Stomach (tissue), 9 donors: ENCODE measurements around the gene SPINDOC. TPM values are rescaled to one million over a fixed set of nuclear protein-coding genes. Genes with fewer than 3 reads are reported as not detected.

Experiments
- DNase-seq, 2 donors: peaks; one replicate each; pipeline versions ENCODE4 v3.0.0 to v3.0.0-alpha.2; 2013 to 2019
- H3K27ac ChIP-seq, 5 donors: fragments of 200-600 bp in 4 of 5; sonication (generic) in 4 of 5; one replicate each; pipeline ENCODE4 v1.5.1; 2013 to 2019; ENCODE audit warnings: mild to moderate bottlenecking in 1 of 5, moderate library complexity in 1 of 5
- H3K27me3 ChIP-seq, 3 donors: fragments of 200-600 bp; sonication (generic); one replicate each; pipeline ENCODE4 v1.5.1; 2017 to 2019; ENCODE audit warnings: mixed run types in 1 of 3
- H3K36me3 ChIP-seq, 4 donors: fragments of 200-600 bp; sonication (generic); 1 replicate in 3 of 4; 2 replicates in 1 of 4; pipeline ENCODE4 v1.5.1; 2016 to 2019
- H3K4me1 ChIP-seq, 4 donors: fragments of 200-600 bp; sonication (generic); one replicate each; pipeline ENCODE4 v1.5.1; 2016 to 2019
- H3K4me3 ChIP-seq, 4 donors: fragments of 200-600 bp; sonication (generic) in 3 of 4; one replicate each; pipeline ENCODE4 v1.5.1; 2016 to 2019; ENCODE audit warnings: mild to moderate bottlenecking in 1 of 4
- H3K9me3 ChIP-seq, 4 donors: fragments of 200-600 bp; sonication (generic); one replicate each; pipeline ENCODE4 v1.5.1; 2016 to 2019
- EP300 ChIP-seq: sonication (generic); formaldehyde crosslinking; IDR thresholded peaks from one replicate; pipeline ENCODE4 v1.6.1; 2017; ENCODE audit warnings: antibody characterized with exemption
- POLR2A ChIP-seq, 4 donors: fragments of 450-650 bp; IDR thresholded peaks; one replicate each; pipeline ENCODE4 v1.6.1; 2016; ENCODE audit warnings: antibody characterized with exemption in 4 of 4, control low read depth in 2 of 4, mild to moderate bottlenecking in 1 of 4, moderate library complexity in 1 of 4
- POLR2AphosphoS5 ChIP-seq, 3 donors: sonication (generic); formaldehyde crosslinking; IDR thresholded peaks; one replicate each; pipeline ENCODE4 v1.6.1; 2016; ENCODE audit warnings: antibody characterized with exemption in 3 of 3
- WGBS, 5 donors: extraction: QIAGEN DNeasy Blood & Tissue Kit in 3 of 5; methylation state at CpG; one replicate each; pipeline versions ENCODE4 v1.1.5 to v1.1.7; 2013 to 2018; 5-methylcytosine and 5-hydroxymethylcytosine counted together
- intact Hi-C: fragments of 100-400 bp; cut with DNase I; formaldehyde crosslinking; loops from one replicate; pipeline ENCODE4 v1.15.1; 2023; ENCODE audit warnings: low total_unique reads
- polyA plus RNA-seq, 3 donors: library from polyadenylated mRNA; stranded (reverse); fragments of 200-250 nt; gene quantifications; one replicate each; pipeline ENCODE4 v1.2.3, GENCODE V29; 2013
- total RNA-seq, 5 donors: library from RNA; depleted of rRNA; stranded (reverse); fragments of >200 nt; gene quantifications; one replicate each; pipeline versions ENCODE4 v1.1.0 to v1.2.3, GENCODE V29; 2014 to 2016
- TF ChIP-seq, protein P1 (sequence below), 7 experiments: fragments of 450-650 bp in 4 of 7; fragments of 200-600 bp in 3 of 7; sonication (generic) in 3 of 7; IDR thresholded peaks; one replicate each; pipeline ENCODE4 v1.5.1; 2016 to 2019; ENCODE audit warnings: antibody characterized with exemption in 7 of 7, control low read depth in 2 of 7, mild to moderate bottlenecking in 1 of 7
- donor health status: healthy with polysubstance abuse.
- donor health status: Bipolar disorder and iron deficiency.
- donor health status: healthy.

Gene SPINDOC
- total and polyA plus RNA-seq, 8 donors = 0.45 to 13.6 (median 5.7) TPM

DNA sequence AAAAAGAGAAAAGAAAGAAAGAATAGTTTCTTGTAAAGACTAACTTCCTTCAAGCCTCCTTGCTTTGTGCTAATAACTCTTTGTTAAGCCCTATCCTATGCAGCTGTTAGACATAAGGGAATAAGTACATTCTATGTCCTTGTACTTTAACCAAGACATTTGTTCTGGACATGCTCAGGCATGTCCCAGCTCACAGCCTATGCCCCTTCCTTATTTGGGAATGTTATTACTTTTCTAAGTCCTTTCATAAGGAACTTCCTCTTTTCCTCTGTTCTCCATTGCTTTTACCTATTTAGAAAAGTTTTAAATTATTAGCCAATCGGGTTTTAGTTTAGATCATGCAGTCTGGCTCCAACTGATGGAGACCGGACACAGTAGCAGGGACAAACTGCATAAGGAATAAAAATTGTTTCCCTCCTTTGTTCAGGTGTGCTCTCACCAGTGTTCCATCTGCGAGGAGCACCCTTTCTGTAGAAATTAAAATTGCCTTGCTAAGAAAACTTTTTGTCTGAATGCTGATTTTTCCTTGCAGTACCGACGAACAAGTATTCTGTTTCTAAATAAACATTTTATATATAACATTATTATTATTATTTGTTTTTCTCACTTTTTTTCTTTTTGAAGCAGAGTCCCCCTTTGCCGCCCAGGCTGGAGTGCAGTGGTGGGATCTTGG lies 21.6 kb upstream of the SPINDOC start:
- H3K27me3 ChIP-seq = no peaks in the 10 kb centered on the region
- no peaks in the 10 kb centered on the region for H3K36me3 ChIP-seq
- TF ChIP-seq POLR2AphosphoS5 (IDR thresholded peaks at IDR 0.05) (no peak), POLR2A (IDR thresholded peaks at IDR 0.05) (no peak), EP300 (no peak)
- TF ChIP-seq, protein P1, sequence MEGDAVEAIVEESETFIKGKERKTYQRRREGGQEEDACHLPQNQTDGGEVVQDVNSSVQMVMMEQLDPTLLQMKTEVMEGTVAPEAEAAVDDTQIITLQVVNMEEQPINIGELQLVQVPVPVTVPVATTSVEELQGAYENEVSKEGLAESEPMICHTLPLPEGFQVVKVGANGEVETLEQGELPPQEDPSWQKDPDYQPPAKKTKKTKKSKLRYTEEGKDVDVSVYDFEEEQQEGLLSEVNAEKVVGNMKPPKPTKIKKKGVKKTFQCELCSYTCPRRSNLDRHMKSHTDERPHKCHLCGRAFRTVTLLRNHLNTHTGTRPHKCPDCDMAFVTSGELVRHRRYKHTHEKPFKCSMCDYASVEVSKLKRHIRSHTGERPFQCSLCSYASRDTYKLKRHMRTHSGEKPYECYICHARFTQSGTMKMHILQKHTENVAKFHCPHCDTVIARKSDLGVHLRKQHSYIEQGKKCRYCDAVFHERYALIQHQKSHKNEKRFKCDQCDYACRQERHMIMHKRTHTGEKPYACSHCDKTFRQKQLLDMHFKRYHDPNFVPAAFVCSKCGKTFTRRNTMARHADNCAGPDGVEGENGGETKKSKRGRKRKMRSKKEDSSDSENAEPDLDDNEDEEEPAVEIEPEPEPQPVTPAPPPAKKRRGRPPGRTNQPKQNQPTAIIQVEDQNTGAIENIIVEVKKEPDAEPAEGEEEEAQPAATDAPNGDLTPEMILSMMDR (IDR thresholded peaks at IDR 0.05) = no peak
- intact Hi-C loops = no loop called here
- H3K4me1 ChIP-seq = no peaks in the 10 kb centered on the region
- no peak overlapping the region for H3K27ac ChIP-seq
- WGBS, 5 donors = 85 to 98% (median 94%) methylated on average over 6 of the region's 6 CpGs
- H3K4me3 ChIP-seq = no peak overlapping the region
- peaks cover 0 to 20% (median 15%) of the 10 kb centered on the region in 4 donors for H3K9me3 ChIP-seq
- DNase-seq = no peak

DNA sequence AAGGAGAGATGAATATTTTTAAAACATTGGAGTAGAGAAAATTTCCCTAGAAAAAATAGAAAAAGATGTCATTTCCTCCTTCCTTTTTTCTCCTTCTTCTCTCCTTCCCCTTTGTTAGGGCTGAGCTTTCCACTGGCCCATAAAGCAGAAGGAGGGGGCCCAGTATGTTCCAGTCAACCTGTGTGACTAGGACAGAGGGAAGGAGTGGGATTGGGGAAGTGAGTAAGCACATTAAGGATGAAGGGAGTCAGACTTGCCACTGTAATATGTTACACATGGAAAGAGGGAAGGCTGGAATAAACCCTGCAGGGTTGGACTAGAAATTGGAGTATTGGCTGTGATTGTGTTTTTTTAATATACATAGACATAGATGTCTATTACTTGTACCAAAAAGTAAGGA lies 20.1 kb upstream of the SPINDOC start:
- no peak overlapping the region for H3K4me3 ChIP-seq
- H3K9me3 ChIP-seq = peaks cover 0 to 20% (median 15%) of the 10 kb centered on the region in 4 donors
- TF ChIP-seq, protein P1 (IDR thresholded peaks at IDR 0.05) = no peak
- TF ChIP-seq EP300 = no peak
- no peak for TF ChIP-seq POLR2AphosphoS5 (IDR thresholded peaks at IDR 0.05)
- TF ChIP-seq POLR2A (IDR thresholded peaks at IDR 0.05) = no peak
- no peak for DNase-seq
- no peaks in the 10 kb centered on the region for H3K27me3 ChIP-seq
- intact Hi-C loops = no loop called here
- no peaks in the 10 kb centered on the region for H3K36me3 ChIP-seq
- no peak overlapping the region for H3K27ac ChIP-seq
- no peaks in the 10 kb centered on the region for H3K4me1 ChIP-seq

DNA sequence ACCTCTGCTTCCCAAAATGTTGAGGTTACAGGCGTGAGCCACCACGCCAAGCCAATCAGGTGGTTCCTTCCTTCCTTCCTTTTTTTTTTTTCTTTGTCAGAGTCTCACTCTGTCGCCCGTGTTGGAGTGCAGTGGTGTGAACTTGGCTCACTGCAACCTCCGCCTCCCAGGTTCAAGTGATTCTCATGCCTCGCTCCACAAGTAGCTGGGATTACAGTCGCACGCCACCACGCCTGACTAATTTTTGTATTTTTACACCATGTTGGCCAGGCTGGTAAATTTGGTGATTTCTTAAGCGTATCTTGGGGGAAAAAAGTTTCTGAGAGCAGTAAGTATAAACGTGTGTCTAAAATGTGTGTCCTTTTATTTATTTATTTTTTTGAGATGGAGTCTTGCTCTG lies 18.2 kb upstream of the SPINDOC start:
- intact Hi-C loops = no loop called here
- H3K27ac ChIP-seq = no peak overlapping the region
- H3K4me1 ChIP-seq = no peaks in the 10 kb centered on the region
- no peaks in the 10 kb centered on the region for H3K36me3 ChIP-seq
- DNase-seq = no peak
- H3K9me3 ChIP-seq = peaks cover 0 to 20% (median 15%) of the 10 kb centered on the region in 4 donors
- WGBS, 5 donors = 77 to 83% (median 82%) methylated on average over 11 of the region's 11 CpGs
- no peaks in the 10 kb centered on the region for H3K27me3 ChIP-seq
- TF ChIP-seq EP300 (no peak), POLR2A (IDR thresholded peaks at IDR 0.05) (no peak), POLR2AphosphoS5 (IDR thresholded peaks at IDR 0.05) (no peak)
- TF ChIP-seq, protein P1 (IDR thresholded peaks at IDR 0.05) = no peak
- H3K4me3 ChIP-seq = no peak overlapping the region

DNA sequence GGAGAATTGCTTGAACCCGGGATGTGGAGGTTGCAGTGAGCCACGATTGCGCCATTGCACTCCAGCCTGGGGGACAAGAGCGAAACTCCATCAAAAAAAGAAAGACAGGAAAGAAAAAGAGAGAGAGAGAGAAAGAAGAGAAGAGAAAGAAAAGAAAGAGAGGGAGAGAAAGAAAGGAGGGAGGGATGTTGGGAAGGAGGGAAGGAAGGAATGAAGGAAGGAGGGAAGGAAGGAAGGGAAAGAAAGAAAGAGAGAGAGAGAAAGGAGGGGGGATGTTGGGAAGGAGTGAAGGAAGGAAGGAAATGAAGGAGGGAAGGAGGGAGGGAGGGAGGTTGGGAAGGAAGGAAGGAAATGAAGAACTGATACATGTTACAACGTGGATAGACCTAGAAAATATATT lies 12.3 kb upstream of the SPINDOC start:
- Histone ChIP-seq H3K27ac (no peak overlapping the region), H3K27me3 (no peaks in the 10 kb centered on the region), H3K4me1 (no peaks in the 10 kb centered on the region), H3K9me3 (no peaks in the 10 kb centered on the region), H3K36me3 (no peaks in the 10 kb centered on the region), H3K4me3 (no peak overlapping the region)
- TF ChIP-seq, protein P1 (IDR thresholded peaks at IDR 0.05) = no peak
- TF ChIP-seq POLR2AphosphoS5 (IDR thresholded peaks at IDR 0.05) = no peak
- no peak for TF ChIP-seq EP300
- TF ChIP-seq POLR2A (IDR thresholded peaks at IDR 0.05) = no peak
- WGBS, 5 donors = 88 to 94% (median 89%) methylated on average over 5 of the region's 5 CpGs
- no peak for DNase-seq
- intact Hi-C loops = no loop called here
